PC-9 (cell line): ENCODE results near the gene CTU2.

ENCODE experiments used
- EZH2 ChIP-seq: fragments of 200-600 bp; sonication (generic); IDR thresholded peaks from 2 replicates; pipeline ENCODE4 v1.8.0; 2017; ENCODE audit warnings: antibody characterized with exemption, low read depth
- TF ChIP-seq, protein P1 (sequence below): fragments of 200-600 bp; sonication (generic); conservative IDR thresholded peaks from 2 replicates; pipeline ENCODE4 v1.6.1; 2017; ENCODE audit warnings: mixed run types, antibody characterized with exemption, mild to moderate bottlenecking, moderate library complexity

DNA sequence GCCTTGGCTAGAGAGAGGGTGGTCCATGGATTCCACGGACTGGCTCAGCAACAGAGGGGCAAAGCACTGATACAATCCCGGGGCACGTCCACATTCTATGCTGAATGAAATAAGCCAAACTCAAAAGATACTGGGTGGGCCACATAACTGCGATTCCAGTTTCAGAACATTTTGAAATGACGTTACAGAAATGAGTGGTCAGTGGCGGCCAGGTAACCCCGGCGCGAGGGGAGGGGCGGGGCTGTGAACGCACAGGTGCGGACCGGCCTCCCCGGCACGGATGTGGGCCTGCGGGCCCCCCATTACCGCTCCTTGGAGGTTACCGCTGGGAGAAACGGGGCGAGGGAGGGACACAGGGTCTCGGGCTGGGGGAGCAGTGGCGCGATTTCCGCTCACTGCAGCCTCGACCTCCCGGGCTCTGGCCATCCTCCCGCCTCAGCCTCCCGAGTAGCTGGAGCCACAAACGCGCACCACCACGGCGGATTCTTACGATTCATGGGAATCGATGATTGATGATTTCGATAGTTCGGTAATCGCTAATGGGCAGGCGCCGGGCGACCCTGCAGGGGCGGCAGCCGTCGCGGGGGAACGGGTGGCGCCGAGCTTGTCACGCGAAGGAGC lies 44.0 kb upstream of the CTU2 start:
- TF ChIP-seq, protein P1, sequence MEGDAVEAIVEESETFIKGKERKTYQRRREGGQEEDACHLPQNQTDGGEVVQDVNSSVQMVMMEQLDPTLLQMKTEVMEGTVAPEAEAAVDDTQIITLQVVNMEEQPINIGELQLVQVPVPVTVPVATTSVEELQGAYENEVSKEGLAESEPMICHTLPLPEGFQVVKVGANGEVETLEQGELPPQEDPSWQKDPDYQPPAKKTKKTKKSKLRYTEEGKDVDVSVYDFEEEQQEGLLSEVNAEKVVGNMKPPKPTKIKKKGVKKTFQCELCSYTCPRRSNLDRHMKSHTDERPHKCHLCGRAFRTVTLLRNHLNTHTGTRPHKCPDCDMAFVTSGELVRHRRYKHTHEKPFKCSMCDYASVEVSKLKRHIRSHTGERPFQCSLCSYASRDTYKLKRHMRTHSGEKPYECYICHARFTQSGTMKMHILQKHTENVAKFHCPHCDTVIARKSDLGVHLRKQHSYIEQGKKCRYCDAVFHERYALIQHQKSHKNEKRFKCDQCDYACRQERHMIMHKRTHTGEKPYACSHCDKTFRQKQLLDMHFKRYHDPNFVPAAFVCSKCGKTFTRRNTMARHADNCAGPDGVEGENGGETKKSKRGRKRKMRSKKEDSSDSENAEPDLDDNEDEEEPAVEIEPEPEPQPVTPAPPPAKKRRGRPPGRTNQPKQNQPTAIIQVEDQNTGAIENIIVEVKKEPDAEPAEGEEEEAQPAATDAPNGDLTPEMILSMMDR: no peak
- TF ChIP-seq EZH2: no peak
